ENCODE results near the gene DISP1.
"Not testable (repeated sequence)": the region's sequence is repeated elsewhere in the genome, so short reads cannot be mapped to it uniquely, and the experiment has no call there.

Gene DISP1

GRCh38 chr1:222798116-222798515 is 16.7 kb upstream of the DISP1 start:
- DNase-seq (ENCODE audit: low spot score): peak; percentile 17

GRCh38 chr1:222798975-222799374 is 15.9 kb upstream of the DISP1 start:
- DNase-seq (ENCODE audit: low spot score): no peak

- DNase-seq (ENCODE audit: low spot score): no peak
Observed at GRCh38 chr1:222801067-222801466, 13.8 kb upstream of the DISP1 start.

- no peak for DNase-seq (ENCODE audit: low spot score)
Observed at GRCh38 chr1:222811671-222812070, 3.2 kb upstream of the DISP1 start.

GRCh38 chr1:222813866-222814535 is 838 bp upstream of the DISP1 start:
- no peak for DNase-seq (ENCODE audit: low spot score)

GRCh38 chr1:222815440-222815765 is 564 bp downstream of the DISP1 start:
- DNase-seq (ENCODE audit: low spot score): no peak

- peak; percentile 41 for DNase-seq (ENCODE audit: low spot score)
Observed at GRCh38 chr1:222817529-222817928, 2.7 kb downstream of the DISP1 start.

GRCh38 chr1:222818171-222818570 is 3.3 kb downstream of the DISP1 start:
- DNase-seq (ENCODE audit: low spot score): no peak

GRCh38 chr1:222820171-222820712 is 5.4 kb downstream of the DISP1 start:
- no peak for DNase-seq (ENCODE audit: low spot score)

- no peak for DNase-seq (ENCODE audit: low spot score)
Observed at GRCh38 chr1:222821239-222821638, 6.4 kb downstream of the DISP1 start.

- no peak for DNase-seq (ENCODE audit: low spot score)
Observed at GRCh38 chr1:222823695-222824094, 8.9 kb downstream of the DISP1 start.

GRCh38 chr1:222824641-222825040 is 9.8 kb downstream of the DISP1 start:
- no peak for DNase-seq (ENCODE audit: low spot score)

GRCh38 chr1:222828939-222829338 is 14.1 kb downstream of the DISP1 start:
- DNase-seq (ENCODE audit: low spot score): no peak

GRCh38 chr1:222829868-222830267 is 15.0 kb downstream of the DISP1 start:
- DNase-seq (ENCODE audit: low spot score): no peak

GRCh38 chr1:222833356-222833876 is 18.6 kb downstream of the DISP1 start:
- DNase-seq (ENCODE audit: low spot score): no peak

GRCh38 chr1:222843469-222844410 is 28.9 kb downstream of the DISP1 start:
- DNase-seq (ENCODE audit: low spot score): no peak

- no peak for DNase-seq (ENCODE audit: low spot score)
Observed at GRCh38 chr1:222844411-222844779, 29.6 kb downstream of the DISP1 start.

GRCh38 chr1:222845763-222846162 is 30.9 kb downstream of the DISP1 start:
- no peak for DNase-seq (ENCODE audit: low spot score)

GRCh38 chr1:222850550-222850949 is 35.7 kb downstream of the DISP1 start:
- not testable (repeated sequence) for DNase-seq (ENCODE audit: low spot score)

GRCh38 chr1:222852326-222852725 is 37.5 kb downstream of the DISP1 start:
- no peak for DNase-seq (ENCODE audit: low spot score)

GRCh38 chr1:222861062-222861461 is 46.2 kb downstream of the DISP1 start:
- no peak for DNase-seq (ENCODE audit: low spot score)

All from LoVo (cell line).